ENCODE results near the gene MEIS1.

- no peak for TF ChIP-seq POLR2A (IDR thresholded peaks at IDR 0.05)
- TF ChIP-seq CTCF (IDR thresholded peaks at IDR 0.05) = no peak
- no peak for TF ChIP-seq POLR2AphosphoS5 (IDR thresholded peaks at IDR 0.05)
- TF ChIP-seq EP300 (IDR thresholded peaks at IDR 0.05) = no peak
These were observed 143.2 kb downstream of the MEIS1 start for GRCh38 chr2:66578054-66578686.

All from stomach (tissue), 4 donors.